OCI-LY7 (cell line): ENCODE data around the gene KIF1B. TPM values are rescaled to one million over a fixed set of nuclear protein-coding genes. Genes with fewer than 3 reads are reported as not detected.

ENCODE experiments used
- BruUV-seq: library from RNA; stranded (reverse); fragments of 400-500 nt; replicated peaks from 2 replicates; lab custom pipeline; 2021; lab: Mats Ljungman, UMichigan
- CTCF ChIA-PET: fragments of 300-600 bp; sonication (Branson Sonifier 250); formaldehyde crosslinking; loops from one replicate; lab custom pipeline; 2022; ENCODE audit warnings: antibody characterized with exemption; ENCODE audit not compliant: unreplicated experiment; lab: Charles Lee
- POLR2A ChIA-PET: fragments of 300-600 bp; sonication (Branson Sonifier 250); formaldehyde crosslinking; loops from one replicate; lab custom pipeline; 2022; ENCODE audit warnings: antibody characterized with exemption; lab: Charles Lee
- DNase-seq: peaks from one replicate; pipeline ENCODE4 v3.0.0-alpha.2; 2015; ENCODE audit warnings: low spot score
- H2AFZ ChIP-seq: fragments of 200-600 bp; sonication (generic), shearing (Covaris generic); 2 replicates; pipeline ENCODE4 v1.6.1; 2014; ENCODE audit warnings: mild to moderate bottlenecking, antibody characterized with exemption, low read length, moderate library complexity
- H3K27ac ChIP-seq: fragments of 200-600 bp; sonication (generic); 2 replicates; pipeline ENCODE4 v1.5.1; 2014; ENCODE audit warnings: mixed run types, low read depth, mild to moderate bottlenecking, moderate library complexity, low read length, inconsistent platforms; ENCODE audit not compliant: poor library complexity, severe bottlenecking
- H3K36me3 ChIP-seq: fragments of 200-600 bp; sonication (generic); 2 replicates; pipeline ENCODE4 v1.6.1; 2014; ENCODE audit warnings: mild to moderate bottlenecking, antibody characterized with exemption, low read length, moderate library complexity, mixed read lengths; ENCODE audit not compliant: insufficient read depth
- H3K4me1 ChIP-seq: fragments of 200-600 bp; sonication (generic); 2 replicates; pipeline ENCODE4 v1.5.1; 2014; ENCODE audit warnings: mild to moderate bottlenecking, low read length; ENCODE audit not compliant: insufficient read depth, poor library complexity, severe bottlenecking
- H3K4me2 ChIP-seq: fragments of 200-600 bp; sonication (generic); 2 replicates; pipeline ENCODE4 v1.6.1; 2014; ENCODE audit warnings: mild to moderate bottlenecking, low read length
- H3K4me3 ChIP-seq: fragments of 200-600 bp; sonication (generic); 2 replicates; pipeline ENCODE4 v1.5.1; 2014; ENCODE audit warnings: mild to moderate bottlenecking, low read depth, low read length; ENCODE audit not compliant: poor library complexity, severe bottlenecking
- H3K79me2 ChIP-seq: fragments of 200-600 bp; sonication (generic); 2 replicates; pipeline ENCODE4 v1.6.1; 2016; ENCODE audit warnings: low read depth, mild to moderate bottlenecking, low read length, moderate library complexity, mixed read lengths; ENCODE audit not compliant: insufficient read depth
- H3K9me2 ChIP-seq: fragments of 200-600 bp; sonication (generic); 2 replicates; pipeline ENCODE4 v1.6.1; 2016; ENCODE audit warnings: mild to moderate bottlenecking, low read length, mixed read lengths; ENCODE audit not compliant: insufficient read depth
- H3K9me3 ChIP-seq: fragments of 200-600 bp; sonication (generic); 2 replicates; pipeline ENCODE4 v1.6.1; 2014; ENCODE audit warnings: mild to moderate bottlenecking, mixed run types, low read length, mixed read lengths
- H4K20me1 ChIP-seq: fragments of 200-600 bp; sonication (generic); 2 replicates; pipeline ENCODE4 v1.6.1; 2014; ENCODE audit warnings: mild to moderate bottlenecking, antibody characterized with exemption, low read length, moderate library complexity, mixed read lengths; ENCODE audit not compliant: insufficient read depth
- EZH2phosphoT487 ChIP-seq: fragments of 200-600 bp; sonication (generic); IDR thresholded peaks from 2 replicates; pipeline ENCODE4 v1.6.1; 2018; ENCODE audit warnings: low read depth, borderline replicate concordance, mild to moderate bottlenecking, mixed run types, antibody characterized with exemption, low read length, moderate library complexity, mixed read lengths
- intact Hi-C: fragments of 100-400 bp; cut with micrococcal nuclease; formaldehyde crosslinking; loops from one replicate; pipeline ENCODE4 v1.10.0; 2022; ENCODE audit not compliant: unreplicated experiment
- total RNA-seq, 2 experiments: library from RNA; depleted of rRNA in 1 of 2; stranded (reverse); fragments of >200 nt in 1 of 2; shearing (Covaris generic) in 1 of 2; gene quantifications; 2 replicates each; pipeline ENCODE4 v1.2.3, GENCODE V29; 2014 to 2022
- TF ChIP-seq, protein P1 (sequence below): fragments of 200-600 bp; sonication (generic); conservative IDR thresholded peaks from 2 replicates; pipeline ENCODE4 v1.5.1; 2014; ENCODE audit warnings: mild to moderate bottlenecking, antibody characterized with exemption, low read length, moderate library complexity, mixed read lengths

The KIF1B gene
- total RNA-seq, 2 experiments from 2014 or later, result 3.8 to 4.8 TPM

DNA sequence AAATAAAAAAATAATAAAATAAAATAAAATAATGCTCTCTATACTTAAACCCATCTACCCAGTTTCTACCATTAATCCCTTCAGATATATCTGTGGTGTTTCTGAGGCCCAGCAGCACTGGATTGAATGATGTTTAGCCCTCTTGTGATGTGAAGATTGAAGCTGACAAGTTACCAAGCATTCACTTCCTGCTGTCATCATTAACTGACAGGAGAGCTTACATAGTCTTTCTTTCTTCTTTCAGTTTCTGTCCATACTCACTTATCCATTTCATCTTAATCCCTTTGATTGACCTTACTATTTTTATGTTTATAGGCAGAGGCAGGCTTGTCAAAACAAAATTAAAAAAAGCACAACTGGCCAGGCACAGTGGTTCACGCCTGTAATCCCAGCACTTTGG lies 149.7 kb downstream of the KIF1B start:
- no peak for DNase-seq
- BruUV-seq, result no TSS peak
- Histone ChIP-seq H3K9me3 (no peaks in the 10 kb centered on the region), H3K36me3 (no peaks in the 10 kb centered on the region), H3K4me2 (no peak overlapping the region), H3K4me3 (no peak overlapping the region), H3K9me2 (no peaks in the 10 kb centered on the region), H4K20me1 (no peaks in the 10 kb centered on the region), H3K27ac (no peak overlapping the region), H3K79me2 (no peaks in the 10 kb centered on the region), H3K4me1 (no peaks in the 10 kb centered on the region), H2AFZ (no peak overlapping the region)
- intact Hi-C loops, result no loop called here
- ChIA-PET CTCF (no interaction called here), POLR2A (interaction anchor here (0.6 kb wide), 2 partner anchors 81 to 288 kb away, joined by 3 read pairs; no protein-coding TSS in a partner anchor)
- no peak for TF ChIP-seq EZH2phosphoT487
- TF ChIP-seq, protein P1, sequence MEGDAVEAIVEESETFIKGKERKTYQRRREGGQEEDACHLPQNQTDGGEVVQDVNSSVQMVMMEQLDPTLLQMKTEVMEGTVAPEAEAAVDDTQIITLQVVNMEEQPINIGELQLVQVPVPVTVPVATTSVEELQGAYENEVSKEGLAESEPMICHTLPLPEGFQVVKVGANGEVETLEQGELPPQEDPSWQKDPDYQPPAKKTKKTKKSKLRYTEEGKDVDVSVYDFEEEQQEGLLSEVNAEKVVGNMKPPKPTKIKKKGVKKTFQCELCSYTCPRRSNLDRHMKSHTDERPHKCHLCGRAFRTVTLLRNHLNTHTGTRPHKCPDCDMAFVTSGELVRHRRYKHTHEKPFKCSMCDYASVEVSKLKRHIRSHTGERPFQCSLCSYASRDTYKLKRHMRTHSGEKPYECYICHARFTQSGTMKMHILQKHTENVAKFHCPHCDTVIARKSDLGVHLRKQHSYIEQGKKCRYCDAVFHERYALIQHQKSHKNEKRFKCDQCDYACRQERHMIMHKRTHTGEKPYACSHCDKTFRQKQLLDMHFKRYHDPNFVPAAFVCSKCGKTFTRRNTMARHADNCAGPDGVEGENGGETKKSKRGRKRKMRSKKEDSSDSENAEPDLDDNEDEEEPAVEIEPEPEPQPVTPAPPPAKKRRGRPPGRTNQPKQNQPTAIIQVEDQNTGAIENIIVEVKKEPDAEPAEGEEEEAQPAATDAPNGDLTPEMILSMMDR, result no peak

DNA sequence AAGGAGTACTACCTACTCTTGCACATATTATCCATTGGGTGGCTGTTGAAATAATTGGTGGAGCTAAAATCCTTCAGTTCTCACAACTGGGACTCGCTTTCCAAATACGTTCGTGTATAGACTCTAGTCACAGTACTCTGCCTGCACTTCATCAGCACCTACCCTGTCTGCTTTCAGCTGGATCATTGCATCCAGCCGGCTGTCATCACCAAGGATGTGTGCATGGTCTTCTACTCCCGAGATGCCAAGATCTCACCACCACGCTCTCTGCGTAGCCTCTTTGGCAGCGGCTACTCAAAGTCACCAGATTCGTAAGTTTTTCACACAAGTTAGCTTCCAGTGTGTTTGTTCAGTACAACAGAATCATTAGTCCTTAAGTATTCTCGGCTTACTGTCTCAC lies 151.1 kb downstream of the KIF1B start:
- no peak for TF ChIP-seq EZH2phosphoT487
- TF ChIP-seq, protein P1, result no peak
- no peaks in the 10 kb centered on the region for H3K4me1 ChIP-seq
- H4K20me1 ChIP-seq, result no peaks in the 10 kb centered on the region
- H3K9me3 ChIP-seq, result no peaks in the 10 kb centered on the region
- no peak for DNase-seq
- no peaks in the 10 kb centered on the region for H3K9me2 ChIP-seq
- H3K4me3 ChIP-seq, result no peak overlapping the region
- H3K4me2 ChIP-seq, result no peak overlapping the region
- H3K36me3 ChIP-seq, result no peaks in the 10 kb centered on the region
- intact Hi-C loops, result no loop called here
- no peak overlapping the region for H2AFZ ChIP-seq
- ChIA-PET POLR2A (interaction anchor here (0.7 kb wide), 1 partner anchor 800 kb away, joined by 3 read pairs; no protein-coding TSS in a partner anchor), CTCF (no interaction called here)
- no peaks in the 10 kb centered on the region for H3K79me2 ChIP-seq
- H3K27ac ChIP-seq, result no peak overlapping the region
- no TSS peak for BruUV-seq

DNA sequence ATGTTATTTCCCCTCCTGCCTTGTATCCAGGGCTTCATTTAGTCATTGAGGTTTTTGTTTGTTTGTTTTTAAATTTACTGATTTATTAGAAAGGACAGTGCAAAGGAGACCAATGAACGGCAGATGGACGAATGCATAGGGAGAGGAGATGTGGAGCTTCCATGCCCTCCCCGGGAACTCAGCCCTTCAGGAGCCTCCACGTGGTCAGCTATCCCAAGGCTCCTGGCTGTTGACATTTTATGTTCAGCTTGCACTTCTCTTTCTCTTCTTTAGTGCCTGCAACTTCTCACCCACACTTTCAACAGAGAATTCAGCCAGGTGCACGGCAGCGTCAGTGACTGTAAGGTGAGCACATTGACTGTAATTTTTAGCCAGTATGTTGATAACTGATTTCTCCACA lies 157.8 kb downstream of the KIF1B start:
- ChIA-PET POLR2A (interaction anchor here (0.6 kb wide), 1 partner anchor 23 kb away, joined by 9 read pairs; no protein-coding TSS in a partner anchor), CTCF (no interaction called here)
- Histone ChIP-seq H3K79me2 (no peaks in the 10 kb centered on the region), H3K36me3 (no peaks in the 10 kb centered on the region), H3K27ac (no peak overlapping the region), H2AFZ (no peak overlapping the region), H3K4me3 (no peak overlapping the region), H3K4me1 (no peaks in the 10 kb centered on the region), H3K9me3 (no peaks in the 10 kb centered on the region), H3K4me2 (no peak overlapping the region), H4K20me1 (no peaks in the 10 kb centered on the region), H3K9me2 (no peaks in the 10 kb centered on the region)
- no peak for DNase-seq
- TF ChIP-seq, protein P1, result no peak
- no peak for TF ChIP-seq EZH2phosphoT487
- intact Hi-C loops, result no loop called here
- no TSS peak for BruUV-seq
